Measurements from ENCODE around the gene ALLC. TPM values are rescaled to one million over a fixed set of nuclear protein-coding genes. Genes with fewer than 3 reads are reported as not detected.

The ALLC gene
- total and polyA plus RNA-seq, 2 experiments from 2014 or later = not detected

- no peaks in the 10 kb centered on the region for H3K4me1 Mint-ChIP-seq
Measured at GRCh38 chr2:3643371-3644245, 14.4 kb upstream of the ALLC start.

More at GRCh38 chr2:3643371-3644245, 14.4 kb upstream of the ALLC start:
- Mint-ChIP-seq H3K27ac (no peak overlapping the region), H3K9me3 (no peaks in the 10 kb centered on the region; the same call in 2 of the 3 replicates), H3K36me3 (ENCODE audit: low read depth) (no peaks in the 10 kb centered on the region; the same call in 2 of the 3 replicates), H3K27me3 (ENCODE audit: insufficient read depth, low read depth, poor library complexity) (peaks cover 14% of the 10 kb centered on the region), H3K4me3 (no peak overlapping the region)
- Histone ChIP-seq H3K79me2 (replicated peaks; ENCODE audit: insufficient read depth) (no peaks in the 10 kb centered on the region), H3K4me1 (ENCODE audit: insufficient read depth) (no peaks in the 10 kb centered on the region), H3F3A (replicated peaks; ENCODE audit: low read depth) (no peaks in the 10 kb centered on the region), H4K20me1 (replicated peaks; ENCODE audit: insufficient read depth) (no peaks in the 10 kb centered on the region), H3K9me2 (ENCODE audit: insufficient read depth) (no peaks in the 10 kb centered on the region), H2AFZ (no peak overlapping the region), H3K27me3 (ENCODE audit: insufficient read depth) (no peaks in the 10 kb centered on the region), H3K4me2 (no peak overlapping the region), H3K27ac (ENCODE audit: low read depth) (no peak overlapping the region), H3K36me3 (ENCODE audit: insufficient read depth) (no peaks in the 10 kb centered on the region), H3K4me3 (no peak overlapping the region)
- DNase-seq (ENCODE audit: low spot score) (no peak), ATAC-seq (no peak)
- TF ChIP-seq POLR2AphosphoS5 (IDR thresholded peaks at IDR 0.05; ENCODE audit: low read depth) (no peak), ETS1 (IDR thresholded peaks at IDR 0.05) (no peak), EZH2 (IDR thresholded peaks at IDR 0.05; ENCODE audit: low read depth, unreplicated experiment) (no peak), ZNF114 (CRISPR knock-in tag; IDR thresholded peaks at IDR 0.05) (no peak), CREB1 (CRISPR knock-in tag; IDR thresholded peaks at IDR 0.05; ENCODE audit: low read depth) (no peak), ZNF331 (CRISPR knock-in tag; IDR thresholded peaks at IDR 0.05; ENCODE audit: low read depth) (no peak), REST (IDR thresholded peaks at IDR 0.05; ENCODE audit: unreplicated experiment) (no peak), NANOG (IDR thresholded peaks at IDR 0.05; ENCODE audit: borderline replicate concordance) (no peak), ZNF462 (CRISPR knock-in tag; IDR thresholded peaks at IDR 0.05) (no peak), JUNB (IDR thresholded peaks at IDR 0.05; ENCODE audit: unreplicated experiment) (no peak), CTCF (conservative IDR thresholded peaks at IDR 0.05; ENCODE audit: low read depth in 2 of 2) (no peak), STAT1 (IDR thresholded peaks at IDR 0.05; ENCODE audit: unreplicated experiment) (no peak), EZH2phosphoT487 (IDR thresholded peaks at IDR 0.05; ENCODE audit: unreplicated experiment) (no peak)

Data from GM23338 (cell line).